Lower lobe of right lung (tissue), 2 donors: ENCODE measurements around the gene DCST1. TPM values are rescaled to one million over a fixed set of nuclear protein-coding genes. Genes with fewer than 3 reads are reported as not detected.

Experiments
- ATAC-seq, 2 donors: fragments of 200-7000 bp; cut with Tn5 transposase; one replicate each; pipeline ENCODE4 v1.9.1; 2020 to 2022; ENCODE audit warnings: mild to moderate bottlenecking in 2 of 2, moderate library complexity in 2 of 2
- DNase-seq: peaks from one replicate; pipeline ENCODE4 v3.0.0-alpha.2; 2020
- H3K27ac ChIP-seq: fragments of 200-600 bp; one replicate; pipeline ENCODE4 v1.8.0; 2022
- H3K27me3 ChIP-seq: fragments of 200-600 bp; one replicate; pipeline ENCODE4 v1.8.0; 2022; ENCODE audit warnings: low read depth
- H3K36me3 ChIP-seq: fragments of 200-600 bp; one replicate; pipeline ENCODE4 v1.8.0; 2022; ENCODE audit warnings: mild to moderate bottlenecking
- H3K4me1 ChIP-seq: fragments of 200-600 bp; one replicate; pipeline ENCODE4 v1.8.0; 2022
- H3K4me3 ChIP-seq: fragments of 200-600 bp; one replicate; pipeline ENCODE4 v1.8.0; 2022; ENCODE audit warnings: mild to moderate bottlenecking
- H3K9me3 ChIP-seq: fragments of 200-600 bp; one replicate; pipeline ENCODE4 v1.8.0; 2022
- CTCF ChIP-seq: fragments of 200-600 bp; IDR thresholded peaks from one replicate; pipeline ENCODE4 v1.8.0; 2022; ENCODE audit warnings: antibody characterized with exemption, mild to moderate bottlenecking
- intact Hi-C: fragments of 100-400 bp; cut with DNase I; formaldehyde crosslinking; loops from one replicate; pipeline ENCODE4 v1.11.0; 2022
- total RNA-seq: library from RNA; stranded (reverse); fragmentation: NEBNext Ultra II Directional; extraction: Animal tissue kit (Norgen Biotek cat#: 25700); gene quantifications from one replicate; pipeline ENCODE4 v1.2.1, GENCODE V29; 2021
- donor health status: DM: no; HTN: yes; CAD: no; lungs with severe emphysema.

Gene DCST1
- total RNA-seq, 1 donor from 2014 or later, result not detected

- peak; percentile 72 for TF ChIP-seq CTCF
- peaks cover 32% of the 10 kb centered on the region for H3K4me1 ChIP-seq
- ATAC-seq (peak; percentile 69 to 73), DNase-seq (peak; percentile 74)
- H3K36me3 ChIP-seq, result peaks cover 40% of the 10 kb centered on the region
- intact Hi-C loops, result no loop called here
- peak overlapping the region; percentile 80 for H3K27ac ChIP-seq
- no peaks in the 10 kb centered on the region for H3K9me3 ChIP-seq
- H3K27me3 ChIP-seq, result no peaks in the 10 kb centered on the region
- H3K4me3 ChIP-seq, result peak overlapping the region; percentile 87
Observed at GRCh38 chr1:155062702-155063411, 29.2 kb downstream of the DCST1 start.

- Histone ChIP-seq H3K9me3 (no peaks in the 10 kb centered on the region), H3K27ac (peak within 1 kb of the TSS; percentile 80), H3K4me1 (peaks cover 32% of the 10 kb centered on the region), H3K4me3 (peak within 1 kb of the TSS; percentile 87), H3K36me3 (peaks cover 32% of the 10 kb centered on the region), H3K27me3 (no peaks in the 10 kb centered on the region)
- DNase-seq (peak; percentile 90), ATAC-seq (peak; percentile 92 to 95)
- intact Hi-C loops, result no loop called here
- no peak for TF ChIP-seq CTCF
Observed at GRCh38 chr1:155063550-155064110, 30.0 kb downstream of the DCST1 start, which contains the start of gene EFNA4. EFNA4 (plus strand) TSS chr1:155063740; CDS start chr1:155063824, 84 bp downstream.

GRCh38 chr1:155064111-155064831 lies 30.6 kb downstream of the DCST1 start:
- Histone ChIP-seq H3K4me3 (peak overlapping the region; percentile 87), H3K9me3 (no peaks in the 10 kb centered on the region), H3K27me3 (no peaks in the 10 kb centered on the region), H3K4me1 (peaks cover 32% of the 10 kb centered on the region), H3K27ac (peak overlapping the region; percentile 80), H3K36me3 (peaks cover 30% of the 10 kb centered on the region)
- intact Hi-C loops, result no loop called here
- ATAC-seq (peak; percentile 5 to 25), DNase-seq (no peak)
- no peak for TF ChIP-seq CTCF

- Histone ChIP-seq H3K4me1 (peaks cover 32% of the 10 kb centered on the region), H3K27me3 (no peaks in the 10 kb centered on the region), H3K36me3 (peaks cover 26% of the 10 kb centered on the region), H3K4me3 (no peak overlapping the region), H3K27ac (no peak overlapping the region), H3K9me3 (no peaks in the 10 kb centered on the region)
- intact Hi-C loops, result no loop called here
- TF ChIP-seq CTCF, result no peak
- DNase-seq (no peak), ATAC-seq (no peak)
Observed at GRCh38 chr1:155064832-155065429, 31.3 kb downstream of the DCST1 start.

GRCh38 chr1:155066777-155067176 lies 33.2 kb downstream of the DCST1 start:
- Histone ChIP-seq H3K36me3 (peaks cover 12% of the 10 kb centered on the region), H3K4me1 (peaks cover 48% of the 10 kb centered on the region), H3K27me3 (no peaks in the 10 kb centered on the region), H3K27ac (no peak overlapping the region), H3K9me3 (no peaks in the 10 kb centered on the region), H3K4me3 (no peak overlapping the region)
- no peak for DNase-seq
- intact Hi-C loops, result no loop called here
- no peak for TF ChIP-seq CTCF
- no peak for ATAC-seq
